ENCODE data around the gene SELENOO.
A peak's percentile ranks its signal among the peaks of the same experiment; 100 is the strongest.

The SELENOO gene

DNA sequence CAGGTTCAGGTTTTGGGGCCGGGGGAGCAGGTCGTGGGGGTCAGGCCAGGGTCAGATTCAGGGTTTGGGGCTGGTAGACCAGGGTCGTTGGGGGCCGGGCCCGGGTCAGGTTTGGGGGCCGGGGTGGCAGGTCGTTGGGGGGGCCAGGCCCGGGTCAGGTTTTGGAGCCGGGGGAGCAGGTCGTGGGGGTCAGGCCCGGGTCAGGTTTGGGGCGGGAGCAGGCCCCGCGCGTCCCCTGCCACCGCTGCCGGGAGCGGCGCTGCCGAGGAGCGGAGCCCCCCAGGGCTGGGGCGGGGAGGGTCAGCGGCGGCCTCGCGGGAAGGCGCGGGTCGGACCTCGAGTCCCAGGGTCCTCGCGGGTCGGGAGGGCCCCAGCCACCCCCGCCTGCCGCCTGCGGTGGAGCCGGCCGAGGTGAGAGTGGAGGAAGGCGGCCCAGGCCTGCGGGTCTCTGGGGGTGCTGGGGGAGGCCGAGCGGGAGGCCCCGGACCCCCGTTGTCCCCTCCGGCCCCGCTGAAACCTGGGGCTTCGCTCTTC, 14.6 kb upstream of the SELENOO start:
- Histone ChIP-seq H3K4me1 (ENCODE audit: insufficient read depth, low read length) (peaks cover 13% of the 10 kb centered on the region; the same call in 1 of the 2 replicates), H3K9ac (ENCODE audit: low read depth, low read length) (peak overlapping the region; percentile 68), H3K9me3 (ENCODE audit: control insufficient read depth, insufficient read depth, low read length) (no peaks in the 10 kb centered on the region), H3K36me3 (ENCODE audit: insufficient read depth, low read length) (no peaks in the 10 kb centered on the region; the same call in 1 of the 2 replicates)

GRCh38 chr22:50186761-50187523, 13.9 kb upstream of the SELENOO start:
- Histone ChIP-seq H3K9ac (ENCODE audit: low read depth, low read length) (peak overlapping the region; percentile 68), H3K36me3 (ENCODE audit: insufficient read depth, low read length) (no peaks in the 10 kb centered on the region; the same call in 1 of the 2 replicates), H3K4me1 (ENCODE audit: insufficient read depth, low read length) (peaks cover 13% of the 10 kb centered on the region; the same call in 1 of the 2 replicates), H3K9me3 (ENCODE audit: control insufficient read depth, insufficient read depth, low read length) (no peaks in the 10 kb centered on the region)

- no peak overlapping the region for H3K9ac ChIP-seq (ENCODE audit: low read depth, low read length)
- no peaks in the 10 kb centered on the region for H3K9me3 ChIP-seq (ENCODE audit: control insufficient read depth, insufficient read depth, low read length)
- peaks cover 13% of the 10 kb centered on the region; the same call in 1 of the 2 replicates for H3K4me1 ChIP-seq (ENCODE audit: insufficient read depth, low read length)
- H3K36me3 ChIP-seq (ENCODE audit: insufficient read depth, low read length) = no peaks in the 10 kb centered on the region; the same call in 1 of the 2 replicates
Observed at GRCh38 chr22:50188356-50188755, 12.5 kb upstream of the SELENOO start.

- Histone ChIP-seq H3K9me3 (ENCODE audit: control insufficient read depth, insufficient read depth, low read length) (no peaks in the 10 kb centered on the region), H3K36me3 (ENCODE audit: insufficient read depth, low read length) (no peaks in the 10 kb centered on the region; the same call in 1 of the 2 replicates), H3K4me1 (ENCODE audit: insufficient read depth, low read length) (peaks cover 4% of the 10 kb centered on the region; the same call in 1 of the 2 replicates), H3K9ac (ENCODE audit: low read depth, low read length) (no peak overlapping the region)
Observed at GRCh38 chr22:50189184-50189848, 11.5 kb upstream of the SELENOO start.

DNA sequence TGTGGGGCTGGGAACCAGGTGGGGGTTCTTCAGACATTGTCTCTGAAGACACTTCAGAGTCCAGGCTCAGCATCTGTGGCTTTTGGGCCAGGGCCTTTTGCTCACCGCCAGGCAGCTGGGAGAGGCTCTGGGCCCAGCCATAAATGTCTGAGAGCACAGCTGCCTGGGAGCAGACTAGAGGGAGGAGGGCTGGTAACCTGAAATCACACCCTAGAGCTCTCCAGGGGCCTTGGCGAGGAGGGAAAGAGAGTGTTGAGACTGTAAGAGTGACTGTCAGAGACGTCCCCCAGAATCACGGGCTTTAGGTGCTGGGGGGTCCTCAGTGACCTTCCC, 11.0 kb upstream of the SELENOO start:
- Histone ChIP-seq H3K9me3 (ENCODE audit: control insufficient read depth, insufficient read depth, low read length) (no peaks in the 10 kb centered on the region), H3K9ac (ENCODE audit: low read depth, low read length) (peak overlapping the region; percentile 78; the same call in 1 of the 2 replicates), H3K4me1 (ENCODE audit: insufficient read depth, low read length) (peaks cover 4% of the 10 kb centered on the region; the same call in 1 of the 2 replicates), H3K36me3 (ENCODE audit: insufficient read depth, low read length) (no peaks in the 10 kb centered on the region; the same call in 1 of the 2 replicates)

DNA sequence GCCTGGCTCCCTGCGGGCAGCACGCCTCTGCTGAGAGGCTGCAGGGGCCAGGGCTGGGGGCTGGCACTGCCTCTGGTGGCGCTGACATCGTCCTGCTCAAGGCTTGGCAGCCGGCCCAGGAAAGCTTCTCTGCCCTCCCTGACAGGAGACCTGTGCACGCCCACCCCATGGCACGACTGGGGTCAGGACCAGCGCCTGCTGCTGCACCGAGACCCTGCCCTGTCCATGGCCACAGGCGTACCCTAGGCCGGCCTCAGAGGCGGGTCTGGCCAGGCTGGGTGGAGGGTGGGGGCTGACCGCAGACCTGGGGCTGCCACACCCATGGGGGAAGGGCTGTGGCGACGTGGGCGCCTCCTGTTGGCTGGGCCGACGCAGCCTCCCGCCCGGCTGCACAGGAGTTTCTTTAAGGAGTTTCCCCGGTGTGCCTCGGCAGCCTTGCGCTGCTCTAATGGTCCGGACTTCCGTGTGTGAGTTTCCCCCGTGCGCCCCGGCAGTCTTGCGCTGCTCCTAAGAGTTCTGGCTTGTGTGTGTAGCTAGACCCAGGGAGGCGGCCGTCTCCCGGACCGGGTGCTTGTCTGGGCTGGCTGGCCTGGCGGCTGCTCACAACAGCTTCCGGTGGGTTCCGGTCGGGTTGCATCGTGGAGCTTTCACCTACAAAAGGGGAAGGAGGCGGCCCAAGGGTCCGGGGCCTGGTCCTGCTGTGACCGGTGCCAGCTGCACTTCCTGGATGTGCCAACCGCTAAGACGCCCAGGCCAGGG, 10.4 kb upstream of the SELENOO start:
- Histone ChIP-seq H3K36me3 (ENCODE audit: insufficient read depth, low read length) (no peaks in the 10 kb centered on the region; the same call in 1 of the 2 replicates), H3K9ac (ENCODE audit: low read depth, low read length) (peak overlapping the region; percentile 78)

DNA sequence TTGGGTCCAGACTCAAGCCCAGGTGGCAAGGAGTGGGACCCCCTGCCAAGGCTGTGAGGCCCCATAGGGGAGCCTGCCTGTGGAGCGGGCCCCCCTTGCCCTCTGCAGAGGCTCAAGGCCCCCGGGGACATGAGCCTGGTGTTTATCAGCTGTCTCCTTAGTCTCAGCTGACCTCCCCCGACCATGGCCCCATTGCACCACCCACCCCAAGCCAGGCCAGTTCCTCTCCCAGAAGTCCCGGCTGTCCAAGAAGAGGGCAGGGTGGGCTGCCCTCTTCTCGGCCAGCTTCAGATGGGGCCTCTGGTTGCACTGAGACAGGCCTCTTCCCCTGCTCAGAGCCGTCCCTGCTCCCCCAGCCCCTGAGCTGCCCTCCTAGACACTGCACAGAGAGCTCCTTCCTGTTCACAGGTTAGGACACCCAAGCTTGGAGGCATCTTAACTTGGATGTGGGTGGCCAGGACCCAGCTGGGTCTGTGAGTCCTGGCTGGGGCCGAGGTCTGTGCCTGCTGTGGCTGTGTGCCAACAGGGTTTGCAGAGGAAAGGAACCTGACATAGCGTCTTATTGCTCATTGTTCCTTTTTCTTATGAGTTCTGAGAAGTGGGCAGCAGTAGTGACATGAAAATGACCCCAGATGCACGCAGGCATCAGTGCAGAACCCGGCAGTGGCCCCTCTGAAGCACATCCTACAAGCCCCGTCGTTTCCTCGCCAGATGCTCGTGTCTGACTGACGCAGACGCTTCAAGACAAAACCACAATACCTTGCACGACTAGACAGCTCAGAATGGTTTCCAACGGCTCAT, 9.7 kb upstream of the SELENOO start:
- Histone ChIP-seq H3K36me3 (ENCODE audit: insufficient read depth, low read length) (no peaks in the 10 kb centered on the region; the same call in 1 of the 2 replicates), H3K9ac (ENCODE audit: low read depth, low read length) (peak overlapping the region; percentile 78)

More for the DNA sequence above, 10.4 kb upstream of the SELENOO start:
- Histone ChIP-seq H3K4me1 (ENCODE audit: insufficient read depth, low read length) (peaks cover 4% of the 10 kb centered on the region; the same call in 1 of the 2 replicates), H3K9me3 (ENCODE audit: control insufficient read depth, insufficient read depth, low read length) (no peaks in the 10 kb centered on the region)

GRCh38 chr22:50192436-50193204, 8.2 kb upstream of the SELENOO start:
- no peak overlapping the region for H3K9ac ChIP-seq (ENCODE audit: low read depth, low read length)
- H3K9me3 ChIP-seq (ENCODE audit: control insufficient read depth, insufficient read depth, low read length) = no peaks in the 10 kb centered on the region
- H3K4me1 ChIP-seq (ENCODE audit: insufficient read depth, low read length) = peaks cover 4% of the 10 kb centered on the region; the same call in 1 of the 2 replicates
- no peaks in the 10 kb centered on the region; the same call in 1 of the 2 replicates for H3K36me3 ChIP-seq (ENCODE audit: insufficient read depth, low read length)

More for the DNA sequence above, 9.7 kb upstream of the SELENOO start:
- Histone ChIP-seq H3K9me3 (ENCODE audit: control insufficient read depth, insufficient read depth, low read length) (no peaks in the 10 kb centered on the region), H3K4me1 (ENCODE audit: insufficient read depth, low read length) (peaks cover 4% of the 10 kb centered on the region; the same call in 1 of the 2 replicates)

DNA sequence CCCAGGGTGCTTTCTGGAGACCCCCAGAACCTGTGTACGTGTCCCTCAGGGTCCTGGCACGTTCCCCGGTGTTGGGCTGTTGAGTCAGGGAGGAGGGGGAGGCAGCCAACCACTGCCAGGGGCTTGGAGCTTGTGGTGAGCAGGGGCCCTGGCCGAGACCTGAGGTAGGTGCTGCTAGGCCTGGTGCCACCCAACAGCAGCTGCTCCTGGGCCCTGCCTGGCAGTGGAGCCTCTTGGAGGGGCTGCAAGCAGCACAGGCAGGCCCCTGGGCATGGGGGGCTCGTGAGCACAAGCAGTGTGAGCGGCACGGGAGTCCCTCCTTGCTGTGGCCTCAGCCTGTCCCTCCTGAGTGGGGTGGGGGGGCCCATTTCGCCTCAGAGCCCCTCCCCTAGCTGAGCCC, 7.2 kb upstream of the SELENOO start:
- Histone ChIP-seq H3K9ac (ENCODE audit: low read depth, low read length) (no peak overlapping the region), H3K4me1 (ENCODE audit: insufficient read depth, low read length) (peaks cover 4% of the 10 kb centered on the region; the same call in 1 of the 2 replicates), H3K9me3 (ENCODE audit: control insufficient read depth, insufficient read depth, low read length) (no peaks in the 10 kb centered on the region), H3K36me3 (ENCODE audit: insufficient read depth, low read length) (no peaks in the 10 kb centered on the region; the same call in 1 of the 2 replicates)

GRCh38 chr22:50194037-50194805, 6.6 kb upstream of the SELENOO start:
- Histone ChIP-seq H3K4me1 (ENCODE audit: insufficient read depth, low read length) (peaks cover 4% of the 10 kb centered on the region; the same call in 1 of the 2 replicates), H3K9ac (ENCODE audit: low read depth, low read length) (no peak overlapping the region), H3K36me3 (ENCODE audit: insufficient read depth, low read length) (no peaks in the 10 kb centered on the region), H3K9me3 (ENCODE audit: control insufficient read depth, insufficient read depth, low read length) (no peaks in the 10 kb centered on the region)

DNA sequence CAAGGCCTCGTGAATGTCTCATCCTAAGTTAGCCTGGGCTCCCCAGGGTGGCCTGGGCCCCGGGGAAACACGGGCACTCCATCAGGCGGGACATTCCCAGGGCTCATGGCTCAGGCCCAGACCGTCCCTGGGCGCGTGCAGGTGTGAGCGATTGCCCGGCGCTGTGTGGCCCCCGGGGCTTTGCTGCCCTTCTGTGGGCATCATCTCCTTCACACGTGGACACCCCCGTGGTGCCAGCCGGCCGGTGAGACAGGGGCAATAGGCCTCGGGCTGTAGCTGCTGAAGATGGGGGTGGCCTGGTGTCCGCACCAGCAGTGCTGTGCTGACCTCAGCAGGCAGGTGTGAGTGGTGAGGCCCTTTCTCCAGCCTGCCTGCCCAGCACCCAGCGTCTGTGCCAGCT, 4.6 kb upstream of the SELENOO start:
- Histone ChIP-seq H3K9me3 (ENCODE audit: control insufficient read depth, insufficient read depth, low read length) (no peaks in the 10 kb centered on the region), H3K9ac (ENCODE audit: low read depth, low read length) (no peak overlapping the region), H3K4me1 (ENCODE audit: insufficient read depth, low read length) (no peaks in the 10 kb centered on the region), H3K36me3 (ENCODE audit: insufficient read depth, low read length) (no peaks in the 10 kb centered on the region)

- Histone ChIP-seq H3K4me1 (ENCODE audit: insufficient read depth, low read length) (no peaks in the 10 kb centered on the region), H3K36me3 (ENCODE audit: insufficient read depth, low read length) (no peaks in the 10 kb centered on the region), H3K9me3 (ENCODE audit: control insufficient read depth, insufficient read depth, low read length) (no peaks in the 10 kb centered on the region), H3K9ac (ENCODE audit: low read depth, low read length) (no peak overlapping the region)
Observed at GRCh38 chr22:50197000-50197800, 3.6 kb upstream of the SELENOO start.
